Limb (tissue), 2 donors: ENCODE measurements around the gene VDAC2.
"Not testable (repeated sequence)": the region's sequence is repeated elsewhere in the genome, so short reads cannot be mapped to it uniquely, and the experiment has no call there.

Source experiments
- DNase-seq, 2 donors: peaks; one replicate each; pipeline ENCODE4 v3.0.0-alpha.2; 2016; ENCODE audit errors: extremely low spot score in 2 of 2

Gene VDAC2, protein sequence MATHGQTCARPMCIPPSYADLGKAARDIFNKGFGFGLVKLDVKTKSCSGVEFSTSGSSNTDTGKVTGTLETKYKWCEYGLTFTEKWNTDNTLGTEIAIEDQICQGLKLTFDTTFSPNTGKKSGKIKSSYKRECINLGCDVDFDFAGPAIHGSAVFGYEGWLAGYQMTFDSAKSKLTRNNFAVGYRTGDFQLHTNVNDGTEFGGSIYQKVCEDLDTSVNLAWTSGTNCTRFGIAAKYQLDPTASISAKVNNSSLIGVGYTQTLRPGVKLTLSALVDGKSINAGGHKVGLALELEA

DNA sequence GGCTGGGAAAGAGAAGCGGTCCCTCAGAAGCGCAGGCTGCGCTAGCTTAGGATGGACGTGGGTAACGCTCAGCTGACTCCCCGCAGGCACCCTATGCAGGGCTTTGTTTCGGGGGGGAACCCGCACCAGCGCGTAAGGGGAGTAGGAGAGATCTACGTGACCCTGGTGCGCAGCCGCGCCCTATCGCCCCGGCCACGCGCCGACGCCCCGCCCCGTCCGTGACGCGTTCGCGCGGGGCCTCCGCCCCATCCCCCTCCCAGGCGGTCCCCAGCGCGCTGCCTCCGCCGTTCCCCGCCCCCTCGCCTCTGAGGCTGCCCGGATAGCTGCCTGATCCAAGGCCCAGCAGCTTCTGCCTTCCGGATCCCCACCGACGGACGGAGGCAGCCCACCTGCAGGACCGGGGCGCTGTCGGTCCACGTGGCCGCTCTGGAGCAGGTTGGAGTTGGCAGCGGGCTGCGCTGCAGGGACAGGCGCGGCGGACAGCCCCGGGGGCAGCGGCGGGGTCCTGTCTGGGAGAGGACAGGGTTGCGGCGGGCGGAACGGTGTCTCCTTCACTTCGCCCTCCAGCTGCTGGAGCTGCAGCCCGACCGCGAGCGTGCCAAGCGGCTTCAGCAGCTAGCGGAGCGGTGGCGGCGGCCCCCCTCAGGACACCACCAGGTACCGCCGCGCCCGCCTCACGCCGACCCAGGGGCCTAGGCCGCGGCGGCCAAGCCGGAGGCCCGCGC, at the start of gene VDAC2:
Gene VDAC2 (plus strand): TSS at position 515 of the 725 bp plus-strand sequence. CDS start 363 bp downstream, outside the sequence.
- DNase-seq = peak; percentile 88 to 98

DNA sequence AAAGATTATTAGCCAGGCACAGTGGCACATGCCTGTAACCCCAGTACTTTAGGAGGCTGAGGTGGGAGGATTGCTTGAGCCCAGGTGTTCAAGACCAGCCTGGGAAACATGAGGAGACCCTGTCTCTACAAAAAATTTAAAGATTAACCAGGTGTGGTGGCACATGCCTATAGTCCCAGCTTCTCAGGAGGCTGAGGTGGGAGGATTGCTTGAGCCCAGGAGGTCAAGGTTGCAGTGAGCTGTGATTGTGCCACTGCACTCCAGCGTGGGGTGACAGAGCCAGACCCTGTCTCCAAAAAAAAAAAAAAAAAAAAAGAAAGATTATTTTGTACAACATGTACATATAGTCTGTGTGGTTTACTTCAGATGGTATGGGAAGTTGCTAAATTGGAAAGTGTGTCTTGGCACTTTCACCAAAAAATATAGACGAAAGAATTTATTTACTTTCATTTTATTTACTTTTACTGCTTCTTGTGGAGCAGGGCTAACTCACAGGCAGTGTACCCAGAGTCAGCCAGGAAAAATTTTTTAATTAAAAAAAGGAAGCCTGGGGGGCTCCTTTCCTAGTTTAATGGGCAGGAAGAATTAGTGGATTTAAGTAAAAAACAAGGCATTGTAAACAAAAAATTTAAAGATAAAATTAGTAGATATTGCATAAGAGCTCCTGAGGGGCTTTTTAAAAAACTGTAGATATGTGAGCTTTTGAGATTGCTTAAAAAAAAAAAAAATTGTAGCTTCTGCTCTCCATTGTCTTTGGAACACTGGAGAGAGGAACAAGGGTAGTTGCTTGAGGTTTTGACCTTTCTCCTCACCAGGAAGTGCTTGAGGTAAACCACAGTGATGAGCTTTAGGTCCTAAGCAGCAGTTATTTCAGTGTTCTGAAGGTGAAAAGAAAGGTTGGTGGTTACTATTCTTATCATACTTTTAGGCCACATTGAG, 44.6 kb upstream of the VDAC2 start:
- no peak for DNase-seq

DNA sequence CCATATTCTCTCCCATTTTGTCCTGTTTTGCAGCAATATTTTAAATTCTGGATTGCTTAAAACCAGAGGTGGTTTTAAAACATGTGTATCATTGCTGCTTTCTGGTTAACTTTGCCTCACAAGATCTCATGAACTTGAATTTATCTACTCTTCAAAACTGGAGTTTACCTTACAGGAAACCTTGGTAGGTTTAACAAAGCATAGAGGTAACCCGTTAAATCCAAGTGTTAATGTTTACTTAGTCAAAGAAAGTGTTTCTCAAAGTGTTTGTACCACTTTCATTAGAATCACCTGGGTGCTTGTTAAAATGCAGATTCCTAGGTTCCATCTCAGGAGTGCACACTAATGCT, 44.0 kb upstream of the VDAC2 start:
- DNase-seq = no peak

DNA sequence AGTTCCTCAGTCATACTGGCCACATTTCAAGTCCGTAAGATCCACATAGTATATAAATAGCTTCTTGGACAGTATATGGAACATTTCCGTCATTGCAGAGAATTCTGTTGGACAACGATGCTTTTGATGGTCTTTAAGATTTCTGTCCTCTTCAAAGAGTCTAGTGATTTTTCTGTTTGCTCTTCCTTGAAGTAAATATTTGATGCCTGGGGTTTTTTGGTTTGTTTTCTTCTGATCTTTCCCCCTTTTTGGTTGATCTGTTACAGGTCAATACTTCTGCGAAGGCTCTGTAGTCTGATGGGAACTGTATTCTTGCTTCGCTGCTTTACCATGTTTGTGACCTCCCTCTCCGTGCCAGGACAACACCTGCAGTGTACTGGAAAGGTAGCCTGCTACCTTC, 42.3 kb upstream of the VDAC2 start:
- DNase-seq = no peak

DNA sequence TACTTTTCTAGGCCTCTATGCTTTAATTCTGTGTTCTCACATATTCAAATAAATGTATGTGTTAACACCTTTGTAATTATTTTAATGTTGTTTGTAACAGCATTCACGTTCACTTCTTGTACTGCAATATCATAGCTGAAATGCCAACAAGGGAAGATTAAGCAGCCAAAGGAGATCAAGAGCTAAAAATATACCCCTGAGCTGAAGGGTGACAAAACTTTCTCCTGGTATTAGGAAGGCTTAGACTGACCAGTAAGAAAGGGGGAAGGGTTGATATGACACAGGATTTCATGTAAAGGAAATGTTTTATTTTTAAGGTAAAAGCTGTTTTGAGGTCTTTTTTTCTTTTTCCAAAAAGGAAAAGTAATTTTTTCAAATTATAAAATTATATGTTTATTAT, 40.4 kb upstream of the VDAC2 start:
- no peak for DNase-seq

DNA sequence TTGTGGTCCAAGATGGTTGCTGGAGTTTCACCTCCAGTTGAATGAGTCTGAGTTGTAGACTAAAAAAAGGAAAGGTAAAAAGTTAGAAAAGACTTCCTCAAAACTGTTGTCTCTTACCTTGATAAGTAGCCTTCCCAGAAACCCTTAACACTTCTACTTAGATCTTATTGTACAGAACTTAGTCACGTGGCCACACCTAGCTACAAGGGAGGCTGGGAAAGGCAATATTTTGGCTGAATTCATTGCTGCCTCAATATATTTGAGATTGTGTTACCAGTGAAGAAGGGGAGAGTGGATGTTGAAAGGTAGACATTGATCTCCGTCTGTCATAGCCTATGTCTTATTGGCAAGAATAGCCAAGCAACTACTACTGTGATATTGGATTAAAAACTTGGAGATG, 35.5 kb upstream of the VDAC2 start:
- DNase-seq = no peak

DNA sequence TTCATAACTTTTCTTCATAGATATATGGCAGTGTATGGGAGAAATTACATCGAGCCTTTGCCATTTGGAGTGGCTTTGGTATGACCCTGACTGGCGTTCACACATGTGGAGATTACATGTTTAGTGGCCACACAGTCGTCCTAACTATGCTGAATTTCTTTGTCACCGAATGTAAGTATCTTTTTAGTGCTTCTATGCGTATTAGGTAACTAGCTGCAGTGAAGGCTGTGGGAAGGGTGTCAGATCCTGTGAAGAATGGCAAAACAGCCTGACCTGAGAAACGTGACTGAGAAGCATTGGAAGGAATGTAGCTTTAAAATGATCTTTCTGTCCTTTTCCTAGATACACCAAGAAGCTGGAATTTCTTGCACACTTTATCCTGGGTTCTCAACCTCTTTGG, 34.5 kb upstream of the VDAC2 start:
- no peak for DNase-seq

DNA sequence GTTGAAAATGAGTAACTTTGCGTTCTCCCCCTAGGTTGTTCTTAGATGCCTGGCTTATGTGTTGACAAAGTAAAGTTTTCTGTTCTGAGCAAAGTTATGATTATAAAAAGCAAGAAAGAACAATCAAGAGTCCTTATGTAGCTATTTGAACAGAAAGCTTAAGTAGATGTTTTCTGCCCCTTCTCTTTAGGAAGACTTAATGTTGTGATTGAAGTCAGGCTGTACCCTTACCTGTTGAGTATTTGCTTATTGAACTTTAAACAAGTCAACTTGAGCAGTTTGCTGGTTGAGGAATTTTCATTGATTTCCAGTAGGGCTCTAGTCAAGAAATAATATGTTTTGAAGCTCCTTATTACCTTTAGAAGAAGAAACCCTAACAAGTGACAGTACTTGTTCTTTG, 33.9 kb upstream of the VDAC2 start:
- no peak for DNase-seq

DNA sequence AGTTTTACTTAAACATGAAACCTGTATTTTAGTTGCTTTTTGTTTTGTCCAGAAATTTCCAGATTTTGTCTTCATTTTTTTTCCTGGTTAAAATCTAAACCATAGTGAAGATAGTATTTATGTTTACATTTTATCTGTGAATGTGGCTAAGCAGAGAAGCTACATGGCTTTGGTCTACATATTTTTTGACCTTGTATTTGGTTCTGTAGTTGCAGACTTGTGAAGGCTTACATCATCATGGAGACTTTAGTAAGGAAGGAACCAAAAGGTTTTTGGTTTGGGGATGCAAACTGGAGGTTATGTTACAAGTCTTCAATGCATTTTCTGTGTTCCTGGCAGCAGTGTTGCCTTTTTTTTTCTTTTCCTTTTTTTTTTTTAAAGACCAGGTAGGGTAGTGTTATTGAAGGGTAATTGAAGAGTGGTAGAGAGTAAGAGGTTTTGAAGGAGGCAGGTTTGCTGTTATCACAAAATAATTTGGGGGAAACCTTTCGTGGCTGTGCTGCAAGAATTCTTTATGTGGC, 30.9 kb upstream of the VDAC2 start:
- DNase-seq = no peak

DNA sequence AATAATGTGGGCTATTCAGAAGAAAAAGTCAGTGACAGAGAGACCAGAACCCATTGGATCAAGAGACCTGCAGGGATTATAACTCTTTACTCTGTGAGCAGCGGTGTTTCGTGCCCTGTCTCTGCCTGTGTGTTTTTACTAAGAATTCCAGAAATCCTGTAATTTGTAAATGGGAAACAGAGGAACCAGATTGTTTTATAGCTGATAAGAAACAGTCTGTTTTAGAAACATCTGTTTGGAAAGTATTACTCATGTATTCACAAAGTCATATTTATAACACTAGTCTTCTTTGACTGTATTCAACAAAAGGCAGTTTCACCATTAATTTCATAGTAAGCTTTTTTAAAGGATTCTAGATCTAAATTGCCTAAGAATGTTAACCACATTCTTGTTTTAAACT, 30.0 kb upstream of the VDAC2 start:
- DNase-seq = no peak

DNA sequence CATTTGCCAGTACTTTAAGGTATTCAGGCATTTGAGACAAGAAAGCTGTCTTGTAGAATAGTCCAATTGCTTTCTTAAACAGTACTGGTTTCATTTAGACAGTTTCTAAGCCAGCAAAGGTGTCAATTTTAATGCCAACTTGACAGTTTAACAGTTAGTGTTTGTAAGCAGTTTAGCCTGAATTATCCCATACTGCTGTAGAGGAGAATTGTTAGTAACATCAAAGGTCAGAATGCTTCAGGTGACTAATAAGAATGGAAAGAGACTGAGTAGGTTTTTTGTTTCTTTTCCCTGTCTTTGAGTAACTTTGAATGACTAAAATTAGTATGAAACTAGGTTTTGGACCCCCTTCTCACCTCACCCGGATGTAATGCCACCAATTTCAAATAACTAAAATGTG, 29.5 kb upstream of the VDAC2 start:
- no peak for DNase-seq

DNA sequence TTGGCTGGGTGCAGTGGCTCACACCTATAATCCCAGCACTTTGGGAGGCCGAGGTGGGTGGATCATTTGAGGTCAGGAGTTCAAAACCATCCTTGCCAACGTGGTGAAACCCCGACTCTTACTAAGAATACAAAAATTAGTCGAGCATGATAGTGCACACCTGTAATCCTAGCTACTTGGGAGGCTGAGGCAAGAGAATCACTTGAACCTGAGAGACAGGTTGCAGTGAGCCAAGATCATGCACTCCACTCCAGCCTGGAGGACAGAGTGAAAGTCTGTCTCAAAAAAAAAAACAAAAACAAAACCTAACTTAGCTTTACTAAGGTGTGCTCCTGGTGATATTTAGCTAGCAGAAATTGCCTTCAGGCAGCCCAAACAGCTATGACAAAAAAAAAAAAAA, 24.3 kb upstream of the VDAC2 start:
- DNase-seq = no peak

DNA sequence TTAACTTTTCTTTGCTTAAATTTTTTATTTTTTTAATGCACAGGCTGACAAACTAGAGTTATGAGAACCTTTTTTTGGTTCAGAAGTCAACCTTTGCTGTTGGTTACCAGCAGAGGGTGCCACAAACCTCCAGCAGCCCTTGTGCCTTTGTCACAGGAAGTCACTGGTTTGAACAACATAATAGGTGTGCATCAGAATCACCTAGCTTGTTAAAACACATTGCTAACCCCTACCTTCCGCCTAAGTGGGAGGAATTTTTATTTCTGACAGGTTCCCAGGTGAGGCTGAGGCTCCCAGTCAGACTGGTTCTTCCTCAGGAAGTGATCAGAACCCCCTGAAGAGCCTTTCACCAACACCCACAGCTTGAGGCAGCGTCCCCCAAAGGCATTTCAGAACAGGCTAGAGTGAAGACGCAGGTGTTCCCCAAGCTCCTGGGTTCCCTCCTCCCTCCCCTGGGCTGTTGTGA, 22.6 kb upstream of the VDAC2 start:
- DNase-seq = no peak

DNA sequence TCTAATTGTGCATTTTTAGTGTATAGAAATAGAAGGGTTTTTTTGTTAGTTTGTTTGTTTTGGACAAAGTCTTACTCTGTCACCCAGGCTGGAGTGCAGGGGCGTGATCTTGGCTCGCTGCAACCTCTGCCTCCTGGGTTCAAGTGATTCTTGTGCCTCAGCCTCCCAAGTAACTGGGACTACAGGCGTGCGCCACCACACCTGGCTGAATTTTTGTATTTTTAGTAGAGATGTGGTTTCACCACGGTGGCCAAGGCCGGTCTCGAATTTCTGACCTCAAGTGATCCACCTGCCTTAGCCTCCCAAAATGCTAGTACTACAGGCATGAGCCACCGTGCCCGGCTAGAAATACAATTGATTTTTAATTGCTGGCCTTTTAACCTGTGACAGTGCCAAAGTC, 22.1 kb upstream of the VDAC2 start:
- not testable (repeated sequence) for DNase-seq

DNA sequence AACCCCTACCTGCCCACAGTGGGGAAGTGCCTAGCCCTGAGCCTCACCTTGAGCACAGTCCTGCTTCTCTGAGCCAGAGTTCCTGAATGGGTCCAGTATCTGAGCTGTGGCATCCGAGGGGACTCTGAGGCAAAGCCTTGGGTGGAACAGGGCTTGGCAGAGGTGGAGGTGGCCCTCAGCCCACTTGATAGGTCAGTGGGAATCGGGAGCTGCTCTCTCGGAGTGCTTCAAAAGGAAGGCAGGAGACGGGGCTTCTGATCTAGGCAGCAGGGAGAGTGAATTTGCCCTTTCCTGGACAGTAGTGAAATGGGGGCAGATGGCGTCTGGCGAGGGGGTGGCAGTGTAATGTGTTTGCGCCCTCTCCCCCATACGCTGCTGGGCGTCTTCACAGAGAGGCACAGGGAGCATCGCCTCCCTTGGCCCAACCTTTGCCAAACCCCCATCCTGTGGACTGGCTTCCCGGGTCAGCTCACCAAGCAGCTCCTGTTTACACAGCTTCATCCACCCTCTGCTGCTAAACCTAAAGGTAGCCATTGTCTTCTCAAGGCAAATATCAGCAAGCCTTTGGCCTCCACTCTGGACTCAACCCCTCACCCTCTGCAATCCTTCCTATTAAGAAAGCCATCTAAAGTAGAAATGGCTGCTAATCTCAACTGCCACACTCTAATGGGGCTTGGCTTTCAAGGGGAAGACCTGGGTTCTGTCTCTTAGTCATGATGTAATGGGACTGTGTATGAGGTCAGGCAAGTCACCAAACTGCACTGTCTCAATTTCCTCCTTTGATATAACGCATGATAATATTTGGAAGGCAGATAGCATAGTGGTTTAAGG, 21.1 kb upstream of the VDAC2 start:
- DNase-seq = no peak

DNA sequence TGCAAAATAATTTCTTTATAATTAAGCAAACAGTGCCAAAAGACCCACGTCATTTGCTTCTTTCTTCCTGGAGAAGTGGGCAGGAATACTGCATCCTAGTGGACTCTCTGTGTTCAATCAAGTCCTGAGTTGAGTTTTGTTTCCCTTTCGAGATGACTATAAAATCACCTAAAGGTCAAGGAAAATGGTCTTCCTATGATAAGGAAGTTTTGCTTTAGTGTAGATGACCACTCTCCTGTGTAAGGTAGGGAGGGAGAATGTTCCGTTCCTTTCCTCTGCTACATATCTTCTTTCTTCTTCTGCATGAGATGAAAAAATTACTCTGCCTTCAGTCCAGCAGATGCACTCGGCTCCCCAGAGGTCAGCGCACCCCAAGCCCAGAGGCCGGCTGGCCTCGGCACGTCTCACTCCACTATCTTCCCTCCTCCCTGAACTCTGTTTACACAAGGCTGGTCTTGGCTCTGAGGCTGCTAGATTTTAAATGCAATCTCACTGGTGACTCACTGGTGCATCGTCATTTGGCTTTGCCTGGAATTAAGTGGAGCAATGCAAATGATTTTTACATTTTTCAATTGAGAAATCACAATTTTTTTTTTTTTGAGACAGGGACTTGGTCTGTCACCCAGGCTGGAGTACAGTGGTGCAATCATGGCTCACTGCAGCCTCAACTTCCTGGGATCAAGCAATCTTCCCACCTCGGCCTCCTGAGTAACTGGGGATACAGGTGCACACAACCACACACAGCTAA, 18.6 kb upstream of the VDAC2 start:
- DNase-seq = no peak

DNA sequence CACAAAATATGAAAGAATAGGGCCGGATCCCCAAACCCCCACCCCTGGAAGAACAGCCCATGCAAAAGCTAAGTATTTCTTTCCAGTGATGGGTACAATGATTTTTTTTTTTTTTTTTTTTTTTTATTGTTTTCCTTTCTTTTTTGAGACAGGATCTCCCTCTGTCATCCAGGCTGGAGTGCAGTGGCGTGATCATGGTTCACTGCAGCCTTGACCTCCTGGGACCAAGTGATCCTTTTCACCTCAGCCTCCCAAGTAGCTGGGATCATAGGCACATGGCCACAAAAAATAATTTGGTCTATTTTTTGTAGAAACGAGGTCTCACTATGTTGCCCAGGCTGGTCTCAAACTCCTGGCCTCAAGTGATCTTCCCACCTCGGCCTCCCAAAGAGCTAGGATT, 16.0 kb upstream of the VDAC2 start:
- not testable (repeated sequence) for DNase-seq

DNA sequence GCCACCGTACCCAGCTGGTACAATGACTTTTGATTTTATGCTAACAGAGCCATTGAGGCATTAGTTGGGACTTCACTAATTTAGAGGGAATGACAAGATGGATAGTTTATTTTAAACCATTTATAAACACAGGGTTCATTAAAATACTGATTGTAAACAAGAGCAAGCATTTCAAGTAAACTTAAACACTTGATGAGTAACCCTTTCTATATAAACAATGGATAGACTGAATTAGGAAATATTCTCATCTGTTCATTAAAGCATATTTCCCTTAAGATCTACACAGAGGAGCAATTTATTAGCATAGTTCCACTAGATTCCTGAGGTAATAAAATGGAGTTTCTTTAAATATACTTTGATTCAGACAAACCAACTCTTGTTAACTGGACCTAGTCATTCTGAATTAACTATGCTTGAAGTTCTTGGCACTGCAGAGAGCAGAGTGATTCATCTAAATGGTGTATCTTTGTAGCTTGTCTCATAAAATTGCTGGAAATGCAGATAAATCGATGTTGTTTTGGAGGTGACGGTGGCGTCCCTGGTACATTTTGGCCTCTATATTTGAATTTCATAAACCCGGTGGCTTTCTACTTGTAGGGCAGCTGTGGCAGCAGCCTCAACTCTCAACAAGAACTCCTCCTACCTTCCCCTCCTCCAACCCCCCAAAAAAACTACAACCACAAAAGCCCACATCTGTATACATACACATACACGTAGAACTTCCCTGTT, 15.4 kb upstream of the VDAC2 start:
- no peak for DNase-seq

DNA sequence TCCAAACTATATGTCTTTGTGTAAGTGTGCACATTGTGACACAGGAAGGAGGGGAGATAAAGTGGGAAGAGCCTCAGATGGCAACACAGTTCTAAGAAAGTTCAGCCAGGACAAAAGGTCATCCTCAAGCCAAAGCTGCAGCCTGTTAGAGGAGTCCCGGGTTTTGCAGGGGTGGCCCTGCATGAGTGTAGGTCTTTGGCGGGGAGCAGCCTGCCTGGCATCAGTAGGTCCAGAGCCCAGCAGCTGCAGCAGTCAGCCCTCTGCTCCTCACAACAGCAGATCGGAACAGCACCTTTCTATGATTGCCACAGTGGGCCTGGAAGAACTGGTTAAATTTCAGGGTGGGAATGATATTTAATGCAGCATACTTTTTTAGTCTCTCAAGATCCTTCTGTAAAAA, 13.5 kb upstream of the VDAC2 start:
- no peak for DNase-seq

DNA sequence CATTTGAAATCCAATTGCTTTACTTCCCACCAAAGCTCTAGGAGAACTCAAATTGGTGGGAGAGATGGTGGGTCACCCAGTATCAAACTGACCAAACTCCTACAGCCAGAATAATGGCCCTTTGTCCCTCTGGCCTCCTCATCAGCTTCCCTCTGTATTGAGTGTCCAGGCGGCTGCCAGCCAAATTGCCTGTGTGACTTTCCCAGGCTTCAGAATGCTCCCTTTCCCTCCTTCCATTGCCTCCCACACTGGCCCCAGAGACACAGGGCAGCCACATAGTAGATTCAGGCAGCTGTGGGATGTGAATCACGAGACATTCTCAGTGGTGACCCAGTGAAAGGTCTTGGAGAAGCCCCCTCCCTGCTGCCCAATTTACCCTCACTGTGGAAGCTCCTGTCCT, 12.7 kb upstream of the VDAC2 start:
- no peak for DNase-seq
